CD14-positive monocyte (primary cell): ENCODE results near the gene MAML3. TPM values are rescaled to one million over a fixed set of nuclear protein-coding genes. Genes with fewer than 3 reads are reported as not detected.

ENCODE experiments used
- DNase-seq, 3 donors: peaks; one replicate each; pipeline ENCODE4 v3.0.0-alpha.2; 2011 to 2022
- H2AFZ ChIP-seq: 2 replicates; pipeline ENCODE4 v1.6.0; 2012; ENCODE audit warnings: mild to moderate bottlenecking, low read depth, low read length, inconsistent platforms; ENCODE audit not compliant: insufficient read depth, poor library complexity, severe bottlenecking
- H3K27ac ChIP-seq, 2 donors: 1 replicate in 1 of 2; 2 replicates in 1 of 2; pipeline ENCODE4 v1.5.1; 2012 to 2013; ENCODE audit warnings: low read length in 2 of 2, control low read depth in 1 of 2, inconsistent platforms in 1 of 2, low read depth in 1 of 2, mild to moderate bottlenecking in 1 of 2
- H3K27me3 ChIP-seq, 2 donors: one replicate each; pipeline versions ENCODE4 v1.6.0 to v1.6.1; 2011 to 2013; ENCODE audit warnings: low read length in 2 of 2; ENCODE audit not compliant: control insufficient read depth in 2 of 2, insufficient read depth in 2 of 2
- H3K36me3 ChIP-seq, 2 donors: replicated peaks in 1 of 2; 1 replicate in 1 of 2; 2 replicates in 1 of 2; pipeline versions ENCODE4 v1.5.1 to v1.6.1; 2012 to 2013; ENCODE audit warnings: low read length in 2 of 2, control low read depth in 1 of 2, inconsistent platforms in 1 of 2, mild to moderate bottlenecking in 1 of 2; ENCODE audit not compliant: insufficient read depth in 2 of 2, control insufficient read depth in 1 of 2
- H3K4me1 ChIP-seq, 2 donors: 1 replicate in 1 of 2; 2 replicates in 1 of 2; pipeline versions ENCODE4 v1.5.1 to v1.6.1; 2012 to 2013; ENCODE audit warnings: low read length in 2 of 2, control low read depth in 1 of 2, inconsistent platforms in 1 of 2, mild to moderate bottlenecking in 1 of 2, moderate library complexity in 1 of 2; ENCODE audit not compliant: insufficient read depth in 2 of 2, control insufficient read depth in 1 of 2
- H3K4me2 ChIP-seq: replicated peaks from 2 replicates; pipeline ENCODE3; 2012; ENCODE audit warnings: low read length, moderate library complexity, mild to moderate bottlenecking; ENCODE audit not compliant: poor library complexity, severe bottlenecking; ENCODE audit errors: extremely low read depth
- H3K4me3 ChIP-seq, 3 experiments: fragments of 200-600 bp in 1 of 3; sonication (generic) in 1 of 3; replicated peaks in 1 of 3; 1 replicate in 2 of 3; 2 replicates in 1 of 3; pipeline ENCODE4 v1.5.1; 2011 to 2013; ENCODE audit warnings: low read length in 3 of 3, mild to moderate bottlenecking in 3 of 3, control low read depth in 2 of 3, low read depth in 2 of 3, inconsistent platforms in 1 of 3, moderate library complexity in 1 of 3
- H3K79me2 ChIP-seq: 2 replicates; pipeline ENCODE4 v1.6.0; 2012; ENCODE audit warnings: mild to moderate bottlenecking, control low read depth, inconsistent platforms, low read length, moderate library complexity; ENCODE audit not compliant: insufficient read depth
- H3K9ac ChIP-seq: 2 replicates; pipeline ENCODE4 v1.6.0; 2017; ENCODE audit warnings: low read length, mild to moderate bottlenecking; ENCODE audit not compliant: insufficient read depth, poor library complexity, severe bottlenecking
- H3K9me3 ChIP-seq, 2 donors: replicated peaks in 1 of 2; 1 replicate in 1 of 2; 2 replicates in 1 of 2; pipeline versions ENCODE4 v1.5.1 to v1.6.1; 2012 to 2013; ENCODE audit warnings: low read length in 2 of 2, control low read depth in 1 of 2; ENCODE audit not compliant: control insufficient read depth in 1 of 2, insufficient read depth in 1 of 2
- H4K20me1 ChIP-seq: 2 replicates; pipeline ENCODE4 v1.6.0; 2012; ENCODE audit warnings: mild to moderate bottlenecking, low read length, control low read depth, moderate library complexity; ENCODE audit not compliant: insufficient read depth
- H3K27ac Mint-ChIP-seq, 7 donors: one replicate each; pipeline ENCODE4 v1.8.0; 2020; ENCODE audit warnings: mild to moderate bottlenecking in 7 of 7, mixed read lengths in 7 of 7, moderate library complexity in 6 of 7, inconsistent platforms in 2 of 7
- H3K27me3 Mint-ChIP-seq, 3 donors: one replicate each; pipeline ENCODE4 v1.8.0; 2021 to 2022; ENCODE audit warnings: low read depth in 3 of 3, mild to moderate bottlenecking in 3 of 3, mixed read lengths in 3 of 3, moderate library complexity in 3 of 3, inconsistent platforms in 1 of 3
- H3K36me3 Mint-ChIP-seq, 2 donors: one replicate each; pipeline ENCODE4 v1.8.0; 2020; ENCODE audit warnings: mixed read lengths in 2 of 2, inconsistent platforms in 1 of 2, mild to moderate bottlenecking in 1 of 2
- H3K4me1 Mint-ChIP-seq: one replicate; pipeline ENCODE4 v1.8.0; 2020; ENCODE audit warnings: mild to moderate bottlenecking, mixed read lengths
- H3K4me3 Mint-ChIP-seq, 2 donors: one replicate each; pipeline ENCODE4 v1.8.0; 2020; ENCODE audit warnings: mild to moderate bottlenecking in 2 of 2, mixed read lengths in 2 of 2, moderate library complexity in 1 of 2
- H3K9me3 Mint-ChIP-seq, 7 donors: one replicate each; pipeline ENCODE4 v1.8.0; 2020 to 2022; ENCODE audit warnings: mixed read lengths in 7 of 7, mild to moderate bottlenecking in 6 of 7, moderate library complexity in 6 of 7, inconsistent platforms in 2 of 7
- CTCF ChIP-seq: fragments of 200-600 bp; IDR thresholded peaks from one replicate; pipeline ENCODE4 v1.8.0; 2022; ENCODE audit warnings: antibody characterized with exemption, mild to moderate bottlenecking
- WGBS: methylation state at CpG from one replicate; pipeline ENCODE4 v1.1.5; 2013; ENCODE audit warnings: missing lambda C conversion rate; ENCODE audit not compliant: insufficient coverage; 5-methylcytosine and 5-hydroxymethylcytosine counted together
- intact Hi-C, 2 donors: fragments of 100-400 bp; cut with micrococcal nuclease; formaldehyde crosslinking; loops; one replicate each; pipeline versions ENCODE4 v1.15.0 to v1.15.1; 2023
- polyA plus RNA-seq, 3 donors: library from polyadenylated mRNA; depleted of rRNA in 1 of 3; unstranded in 2 of 3; stranded (reverse) in 1 of 3; fragments of 300-500 nt in 2 of 3; fragments of >200 nt in 1 of 3; fragmentation: Illumina TruSeq in 2 of 3; gene quantifications; 1 replicate in 2 of 3; 2 replicates in 1 of 3; pipeline ENCODE4 v1.2.3, GENCODE V29; 2012 to 2021

Gene MAML3
- polyA plus RNA-seq, 3 donors, result 1.5 to 6.5 (median 2.3) TPM

GRCh38 chr4:140078366-140078765, 75.6 kb downstream of the MAML3 start:
- H3K4me3 ChIP-seq, result no peak overlapping the region
- no peak overlapping the region for H3K4me2 ChIP-seq
- H3K36me3 Mint-ChIP-seq, result peaks cover 0 to 2% of the 10 kb centered on the region in 2 donors
- no peak overlapping the region for H2AFZ ChIP-seq
- no peaks in the 10 kb centered on the region for H3K4me1 ChIP-seq
- no peaks in the 10 kb centered on the region for H3K27me3 ChIP-seq
- H3K9ac ChIP-seq, result no peak overlapping the region
- H3K4me3 Mint-ChIP-seq, result no peak overlapping the region
- H3K36me3 ChIP-seq, result no peaks in the 10 kb centered on the region
- peaks cover 0 to 2% (median 1%) of the 10 kb centered on the region in 3 donors for H3K27me3 Mint-ChIP-seq
- no peak for TF ChIP-seq CTCF
- H3K9me3 ChIP-seq, result no peaks in the 10 kb centered on the region
- intact Hi-C loops, result no loop called here
- WGBS, result 100% methylated on average over 1 of the region's 2 CpGs
- peak overlapping the region in 1 of 7 donors; percentile 64 for H3K27ac Mint-ChIP-seq
- no peak for DNase-seq
- peaks cover 19% of the 10 kb centered on the region for H4K20me1 ChIP-seq
- peaks cover 31% of the 10 kb centered on the region for H3K4me1 Mint-ChIP-seq
- H3K79me2 ChIP-seq, result peaks cover 43% of the 10 kb centered on the region
- no peak overlapping the region for H3K27ac ChIP-seq
- H3K9me3 Mint-ChIP-seq, result no peaks in the 10 kb centered on the region

GRCh38 chr4:140076307-140076706, 77.7 kb downstream of the MAML3 start:
- Histone ChIP-seq H3K4me3 (no peak overlapping the region), H3K27ac (no peak overlapping the region), H3K4me2 (no peak overlapping the region), H4K20me1 (peaks cover 7% of the 10 kb centered on the region), H2AFZ (no peak overlapping the region), H3K9me3 (no peaks in the 10 kb centered on the region), H3K27me3 (no peaks in the 10 kb centered on the region), H3K4me1 (peaks cover 13% of the 10 kb centered on the region in 2 donors), H3K36me3 (no peaks in the 10 kb centered on the region), H3K79me2 (peaks cover 40% of the 10 kb centered on the region), H3K9ac (no peak overlapping the region)
- WGBS, result no CpG with 5 or more reads among the region's 2 CpGs
- peaks cover 0 to 2% (median 0%) of the 10 kb centered on the region in 7 donors for H3K9me3 Mint-ChIP-seq
- peak overlapping the region in 1 of 7 donors; percentile 76 for H3K27ac Mint-ChIP-seq
- no peak for TF ChIP-seq CTCF
- no peak for DNase-seq
- peaks cover 0 to 2% (median 1%) of the 10 kb centered on the region in 3 donors for H3K27me3 Mint-ChIP-seq
- intact Hi-C loops, result no loop called here
- H3K4me3 Mint-ChIP-seq, result no peak overlapping the region
- H3K36me3 Mint-ChIP-seq, result peaks cover 0 to 2% of the 10 kb centered on the region in 2 donors
- H3K4me1 Mint-ChIP-seq, result peaks cover 32% of the 10 kb centered on the region
